DMS153 (cell line): ENCODE data around the gene SCARF2.

Experiments
- DNase-seq: peaks from one replicate; lab custom pipeline; 2025; lab: John Stamatoyannopoulos, UW

The SCARF2 gene

DNA sequence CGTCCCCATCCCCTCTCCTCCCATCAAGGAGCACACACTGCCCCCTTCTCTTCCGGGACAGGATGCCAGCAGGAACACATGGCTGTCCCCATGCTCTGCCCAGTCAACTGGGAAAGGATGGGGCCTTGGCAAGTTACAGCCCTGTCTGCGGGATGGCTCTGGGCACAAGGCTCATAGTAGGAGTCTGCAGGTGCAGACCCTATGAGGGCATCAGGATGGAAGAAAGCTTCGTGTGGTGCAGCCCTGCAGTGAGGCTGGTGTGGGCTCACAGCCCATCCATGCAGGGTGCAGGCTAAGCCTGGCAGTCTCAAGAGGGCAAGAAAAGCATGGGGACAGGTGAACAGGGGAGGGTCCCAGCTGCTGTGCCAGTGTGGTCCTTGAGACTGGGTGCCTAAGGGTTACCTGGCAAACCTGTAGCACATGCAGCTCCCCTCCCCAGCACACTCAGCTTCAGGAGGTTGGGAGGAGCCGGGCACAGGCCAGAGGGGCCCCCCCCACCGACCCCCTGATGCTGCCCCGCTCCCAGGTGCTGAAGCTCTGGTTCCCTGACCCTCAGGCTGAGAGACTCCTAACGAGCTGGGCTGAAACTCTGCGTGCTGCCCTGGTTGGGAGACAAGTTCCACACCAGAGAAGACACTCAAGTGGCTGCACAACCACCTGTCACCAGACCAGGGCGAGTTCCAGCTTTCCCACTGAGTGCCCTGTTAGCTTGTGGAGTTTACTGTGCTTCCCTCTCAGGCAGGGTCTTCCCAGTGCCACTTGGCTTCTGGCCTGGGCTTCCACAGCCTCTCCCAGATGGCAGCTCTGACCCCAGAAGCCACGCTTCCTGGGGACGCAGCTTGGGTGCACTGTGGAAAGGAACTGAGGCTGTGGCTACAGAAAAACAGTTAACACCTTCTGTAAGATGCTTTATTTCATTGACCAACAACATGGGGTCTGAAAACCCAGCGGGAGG is 3.3 kb upstream of the SCARF2 start:
- no peak for DNase-seq

DNA sequence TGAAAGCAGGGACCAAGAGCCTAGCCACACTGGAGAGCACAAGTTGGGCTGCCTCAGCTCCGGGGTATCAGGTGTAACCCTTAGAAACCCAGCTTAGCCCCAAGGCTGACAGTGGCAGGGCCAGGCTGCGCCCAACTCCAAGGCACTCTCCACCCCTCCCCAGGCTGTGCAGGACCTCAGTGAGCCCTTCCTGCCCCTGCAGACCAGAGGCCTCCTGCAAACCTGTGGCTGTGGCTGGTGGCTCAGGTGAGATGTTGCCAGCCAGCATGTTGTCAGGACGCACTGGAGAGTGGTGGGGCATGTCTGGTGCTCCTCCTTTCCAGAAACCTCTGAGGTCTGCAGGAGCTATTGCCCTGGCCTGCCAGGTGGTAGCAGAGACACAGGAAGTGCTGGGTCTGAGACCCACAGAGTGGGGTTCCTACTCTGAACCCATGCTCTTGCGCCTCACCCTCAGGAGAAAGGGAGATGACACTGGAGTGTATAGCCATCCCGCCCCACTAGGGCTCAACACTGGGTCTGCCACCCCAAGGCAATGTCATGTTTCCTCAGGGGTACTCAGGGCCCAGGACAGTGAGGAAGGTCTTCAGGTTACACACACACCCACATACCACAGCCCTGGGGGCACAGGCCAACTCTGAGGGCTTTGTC is 2.4 kb upstream of the SCARF2 start:
- DNase-seq: no peak

- no peak for DNase-seq
Observed at GRCh38 chr22:20439556-20439927, 1.9 kb upstream of the SCARF2 start.

DNA sequence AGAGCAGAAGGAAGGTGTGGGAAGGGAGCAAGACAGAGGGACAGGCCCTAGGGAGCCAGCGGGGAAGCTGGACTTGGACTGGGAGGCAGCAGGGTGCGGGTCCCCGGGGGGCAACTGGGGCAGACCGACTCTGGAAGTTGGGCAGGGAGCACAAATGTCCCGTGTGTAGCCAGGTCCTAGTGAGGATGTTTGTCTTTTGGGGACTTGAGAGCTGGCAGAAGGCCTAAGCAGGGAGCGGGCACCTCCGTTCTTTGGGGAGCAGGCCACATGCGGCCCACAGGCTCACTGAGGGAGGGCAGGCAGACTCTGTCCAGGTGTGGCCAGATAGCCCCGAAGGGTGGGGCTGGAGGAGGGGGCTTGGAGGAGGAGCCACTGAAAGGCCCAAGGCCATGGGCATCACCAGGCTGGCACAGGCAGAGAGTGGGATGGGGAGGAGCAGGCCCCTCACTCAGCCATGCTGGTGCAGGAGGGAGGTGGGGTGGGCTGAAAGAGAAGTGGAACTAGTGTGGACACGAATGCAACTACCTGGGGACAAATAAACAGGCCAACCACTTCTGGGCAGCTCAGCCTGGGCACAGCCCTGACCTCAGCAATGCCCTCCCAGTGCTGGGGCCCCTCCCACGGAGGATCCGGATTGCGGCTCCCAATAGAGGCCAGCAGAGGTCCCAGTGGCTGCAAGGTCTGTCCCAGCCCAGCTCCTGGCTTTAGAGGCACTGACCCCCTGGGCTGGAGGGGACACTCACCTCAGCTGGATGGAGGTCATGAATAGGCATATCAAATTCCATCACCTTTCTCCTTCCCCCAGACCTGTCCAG is 1.3 kb upstream of the SCARF2 start:
- DNase-seq: no peak

GRCh38 chr22:20438427-20438677 is 727 bp upstream of the SCARF2 start:
- DNase-seq: no peak

DNA sequence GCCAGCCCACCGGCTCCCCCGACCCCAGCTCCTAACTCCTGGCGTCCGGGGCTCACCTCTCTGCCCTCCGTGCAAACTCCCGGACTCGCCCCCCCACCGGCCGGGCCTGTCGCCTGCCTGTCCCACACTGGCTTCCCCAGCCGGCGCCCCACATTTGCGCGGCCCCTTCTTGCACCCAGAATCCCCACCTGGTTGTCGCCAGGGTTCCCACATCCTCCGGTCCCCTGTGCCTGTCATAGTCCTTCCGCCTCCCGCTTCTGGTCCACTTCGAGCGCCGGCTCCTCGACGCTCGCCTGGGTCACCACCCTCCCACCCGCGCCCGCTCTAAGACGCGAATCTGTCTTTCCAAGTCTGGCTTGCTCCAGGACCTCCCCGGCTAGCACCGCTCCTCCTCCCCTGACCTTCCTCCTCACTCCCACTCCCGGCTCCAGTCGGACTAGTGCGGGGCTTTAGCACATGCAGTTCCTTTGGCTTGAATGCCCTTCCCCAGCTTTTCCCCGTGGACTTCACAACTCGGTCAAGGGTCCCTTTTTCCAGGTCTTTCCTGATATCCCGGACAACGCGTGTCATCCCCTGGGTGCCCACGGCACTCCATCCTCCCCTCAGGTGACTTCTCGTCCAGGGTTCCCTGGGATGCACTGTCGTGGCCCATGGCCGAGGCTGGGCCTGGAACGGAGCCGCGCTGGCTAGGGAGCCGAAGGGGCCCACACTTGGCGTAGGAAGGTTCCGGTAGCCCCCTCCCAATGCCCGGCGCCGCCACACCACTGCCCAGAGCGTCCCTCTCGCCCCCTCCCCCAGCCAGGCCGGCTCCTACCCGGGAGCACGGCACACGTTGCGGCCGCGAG is 635 bp downstream of the SCARF2 start:
- no peak for DNase-seq

GRCh38 chr22:20436307-20436767 is 1.3 kb downstream of the SCARF2 start:
- DNase-seq: no peak

DNA sequence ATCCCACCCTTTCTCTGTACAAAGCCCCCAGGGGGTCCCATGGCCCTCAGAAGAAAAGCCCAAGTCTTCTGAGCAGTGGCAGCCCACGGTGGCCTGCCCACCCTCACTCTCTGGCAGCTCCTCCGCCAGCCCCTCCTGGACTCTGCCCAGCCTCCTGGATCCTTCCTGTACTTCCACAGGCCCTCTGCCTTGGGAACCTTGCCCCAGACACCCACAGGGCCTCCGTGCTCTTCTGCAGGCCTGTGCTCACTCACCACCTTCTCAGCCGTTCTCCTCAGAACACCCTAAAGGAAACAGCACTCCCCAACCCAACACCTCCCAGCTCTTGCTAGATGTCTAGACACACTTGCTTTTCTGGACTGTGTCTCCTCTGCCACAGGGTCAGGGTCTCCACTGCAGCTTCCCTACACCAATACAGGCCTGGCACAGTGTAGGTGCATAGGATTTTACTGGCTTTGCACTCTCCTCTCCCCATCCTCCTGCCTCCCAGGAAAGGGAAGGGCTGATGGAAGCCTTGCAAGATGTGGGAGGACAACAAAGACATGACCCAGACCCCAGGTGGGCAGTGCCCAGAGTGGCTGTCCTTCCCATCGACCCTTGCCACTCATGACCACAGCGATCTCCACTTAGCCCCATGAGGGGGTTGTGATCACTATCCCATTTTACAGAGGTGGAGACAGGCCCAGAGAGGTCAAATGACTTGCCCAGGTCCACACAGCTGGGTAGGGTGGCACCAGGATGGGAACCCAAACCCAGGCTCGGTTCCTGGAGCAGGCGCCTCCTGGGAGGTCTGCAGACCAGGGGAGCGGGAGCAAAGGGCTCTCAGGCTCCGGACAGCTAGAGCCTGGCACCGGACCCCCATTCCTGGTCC is 2.0 kb downstream of the SCARF2 start:
- no peak for DNase-seq

- DNase-seq: no peak
Observed at GRCh38 chr22:20434773-20435172, 2.9 kb downstream of the SCARF2 start.

DNA sequence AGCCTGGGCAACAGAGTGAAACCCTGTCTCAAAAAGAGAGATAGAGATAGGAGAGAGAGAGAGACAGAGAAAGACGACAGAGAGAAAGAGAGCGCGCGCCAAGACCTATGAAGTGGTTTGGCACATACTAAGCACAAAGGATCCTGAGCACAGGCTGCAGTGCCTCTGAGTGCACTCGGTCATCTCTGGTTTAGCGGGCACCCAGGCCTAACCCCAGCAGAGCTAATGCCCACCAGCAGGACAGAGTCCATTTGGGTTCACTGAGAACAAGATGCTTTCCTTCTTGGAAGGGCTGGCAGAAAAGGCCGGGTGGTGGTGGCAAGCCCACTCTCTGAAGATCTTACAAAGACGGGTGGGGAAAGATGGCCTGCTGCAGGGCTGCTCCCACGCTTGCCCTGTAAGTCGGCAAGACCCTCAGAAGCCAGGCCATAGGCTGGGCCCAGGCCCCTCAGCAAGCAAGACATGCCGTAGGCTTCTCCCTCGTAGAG is 3.3 kb downstream of the SCARF2 start:
- no peak for DNase-seq

GRCh38 chr22:20433686-20434241 is 3.9 kb downstream of the SCARF2 start:
- no peak for DNase-seq

- DNase-seq: no peak
Observed at GRCh38 chr22:20433191-20433590, 4.4 kb downstream of the SCARF2 start.

GRCh38 chr22:20432244-20432686 is 5.4 kb downstream of the SCARF2 start:
- no peak for DNase-seq

DNA sequence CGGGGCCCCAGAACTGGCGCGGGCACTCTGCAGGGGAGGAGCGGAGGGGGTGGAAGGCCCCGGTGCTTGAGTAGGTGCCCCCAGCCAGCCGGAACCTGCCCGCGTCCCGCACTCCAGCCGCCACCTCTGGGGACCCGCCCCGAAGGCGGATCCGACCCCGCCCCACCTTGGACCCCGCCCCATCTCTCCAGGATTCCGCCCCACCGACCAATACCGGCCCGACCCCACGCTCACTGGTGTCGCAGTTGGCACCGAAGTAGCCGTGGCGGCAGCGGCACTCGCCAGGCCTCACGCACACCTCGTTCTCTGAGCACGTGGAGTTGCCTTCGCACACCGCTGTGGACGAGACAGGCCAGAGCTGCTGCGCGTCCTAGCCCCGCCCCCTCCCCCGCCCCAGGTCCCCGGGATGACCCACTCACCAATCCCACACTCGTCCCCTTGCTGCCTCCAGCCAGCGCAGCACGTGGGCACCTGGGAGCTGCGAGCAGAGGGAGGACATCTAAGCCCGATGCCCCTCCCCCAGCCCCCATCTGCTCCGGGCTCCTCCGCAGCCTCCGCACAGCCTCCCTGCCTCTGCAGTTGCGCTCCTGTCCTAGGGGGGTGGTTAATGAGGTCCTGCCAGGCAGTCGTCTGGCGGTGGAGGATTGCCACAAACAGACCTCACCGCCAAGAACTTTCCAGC is 6.0 kb downstream of the SCARF2 start:
- DNase-seq: no peak

GRCh38 chr22:20430720-20431510 is 6.7 kb downstream of the SCARF2 start:
- no peak for DNase-seq

DNA sequence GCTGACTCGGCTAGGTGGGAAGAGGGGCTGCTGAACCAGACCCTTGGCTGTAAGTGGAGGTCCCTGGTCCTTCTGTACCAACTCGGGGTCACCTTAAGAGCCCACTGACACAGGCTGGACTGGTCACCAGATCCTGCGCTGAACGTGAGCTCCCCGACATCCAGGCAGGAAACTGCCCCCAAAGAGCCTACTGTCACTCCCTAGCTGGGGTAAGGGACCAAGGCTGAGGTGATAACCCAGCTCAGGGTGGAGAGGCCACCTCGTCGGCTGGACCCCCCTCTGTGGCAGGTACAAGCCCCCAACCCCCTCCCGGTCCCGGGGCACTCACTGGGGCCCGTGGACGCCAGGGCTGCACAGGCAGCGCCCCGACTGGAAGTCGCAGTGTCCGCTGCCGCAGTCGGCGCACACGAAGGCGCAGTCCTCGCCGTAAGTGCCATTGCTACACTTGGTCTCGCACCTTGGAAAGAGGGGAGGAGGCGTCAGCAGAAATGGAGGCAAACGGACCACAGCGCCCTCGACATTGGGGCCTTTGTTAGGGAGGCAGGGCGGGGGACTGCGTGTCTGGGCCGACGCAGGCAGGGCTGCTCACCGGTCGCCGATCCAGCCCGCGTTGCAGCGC is 7.4 kb downstream of the SCARF2 start:
- no peak for DNase-seq

DNA sequence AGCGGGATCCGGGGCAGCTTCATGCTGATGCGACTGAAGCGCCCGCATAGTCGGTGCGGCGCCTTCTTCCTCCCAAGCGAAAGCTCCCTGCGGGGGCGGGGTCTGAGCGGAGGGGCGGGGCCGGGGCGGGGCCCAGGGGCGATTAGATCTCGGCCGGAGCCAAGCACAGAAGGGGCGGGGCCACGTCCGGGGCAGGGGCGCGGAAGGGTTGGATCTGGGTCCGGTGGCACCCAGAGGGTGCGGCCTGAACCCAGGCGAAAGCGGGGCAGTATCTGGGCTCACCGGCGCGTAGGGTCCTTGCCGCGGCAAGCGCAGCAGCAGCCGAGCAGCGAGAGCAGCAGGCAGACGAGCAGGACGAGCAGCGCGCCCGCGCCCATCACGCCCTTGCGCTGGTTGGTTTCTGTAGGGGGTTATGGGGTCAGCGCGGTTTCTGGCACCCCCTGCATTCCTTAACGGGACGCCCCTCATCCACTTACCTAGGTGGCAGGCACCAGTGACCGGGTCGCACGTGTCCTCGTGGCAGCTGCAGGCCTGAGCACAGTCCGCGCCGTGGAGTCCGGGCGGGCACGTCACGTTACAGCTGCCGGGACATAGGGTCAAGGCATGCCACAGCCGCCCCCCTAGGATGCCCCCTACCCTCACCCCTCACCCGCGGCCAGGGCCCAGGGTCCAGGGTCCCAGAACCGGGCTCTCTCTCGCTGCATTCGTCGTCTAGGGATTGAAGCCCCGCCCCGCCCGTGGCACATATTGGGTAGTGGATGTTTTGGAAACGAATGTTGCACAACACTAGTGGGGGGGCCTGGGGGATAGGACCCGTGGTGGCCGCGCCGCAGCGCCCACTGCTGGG is 8.1 kb downstream of the SCARF2 start:
- no peak for DNase-seq
